MV-4-11 (cell line): ENCODE data around the gene ZBTB45.

Source experiments
- DNase-seq: peaks from one replicate; lab custom pipeline; 2025; lab: John Stamatoyannopoulos, UW

ZBTB45 gene

GRCh38 chr19:58519355-58520256 is at the start of gene ZBTB45:
Gene ZBTB45 (minus strand): TSS chr19:58519810. CDS start chr19:58517673, 2,137 bp downstream.
- DNase-seq, result peak; percentile 99

GRCh38 chr19:58568453-58569130 is 49.0 kb upstream of the ZBTB45 start:
- no peak for DNase-seq

- DNase-seq, result no peak
Measured at GRCh38 chr19:58566989-58567388, 47.4 kb upstream of the ZBTB45 start.

GRCh38 chr19:58563823-58564222 is 44.2 kb upstream of the ZBTB45 start:
- DNase-seq, result no peak

GRCh38 chr19:58563034-58563573 is 43.5 kb upstream of the ZBTB45 start:
- DNase-seq, result no peak

- DNase-seq, result no peak
Measured at GRCh38 chr19:58562122-58563033, 42.8 kb upstream of the ZBTB45 start.

- DNase-seq, result no peak
Measured at GRCh38 chr19:58561373-58562121, 41.9 kb upstream of the ZBTB45 start.

GRCh38 chr19:58560921-58561320 is 41.3 kb upstream of the ZBTB45 start:
- no peak for DNase-seq

DNA sequence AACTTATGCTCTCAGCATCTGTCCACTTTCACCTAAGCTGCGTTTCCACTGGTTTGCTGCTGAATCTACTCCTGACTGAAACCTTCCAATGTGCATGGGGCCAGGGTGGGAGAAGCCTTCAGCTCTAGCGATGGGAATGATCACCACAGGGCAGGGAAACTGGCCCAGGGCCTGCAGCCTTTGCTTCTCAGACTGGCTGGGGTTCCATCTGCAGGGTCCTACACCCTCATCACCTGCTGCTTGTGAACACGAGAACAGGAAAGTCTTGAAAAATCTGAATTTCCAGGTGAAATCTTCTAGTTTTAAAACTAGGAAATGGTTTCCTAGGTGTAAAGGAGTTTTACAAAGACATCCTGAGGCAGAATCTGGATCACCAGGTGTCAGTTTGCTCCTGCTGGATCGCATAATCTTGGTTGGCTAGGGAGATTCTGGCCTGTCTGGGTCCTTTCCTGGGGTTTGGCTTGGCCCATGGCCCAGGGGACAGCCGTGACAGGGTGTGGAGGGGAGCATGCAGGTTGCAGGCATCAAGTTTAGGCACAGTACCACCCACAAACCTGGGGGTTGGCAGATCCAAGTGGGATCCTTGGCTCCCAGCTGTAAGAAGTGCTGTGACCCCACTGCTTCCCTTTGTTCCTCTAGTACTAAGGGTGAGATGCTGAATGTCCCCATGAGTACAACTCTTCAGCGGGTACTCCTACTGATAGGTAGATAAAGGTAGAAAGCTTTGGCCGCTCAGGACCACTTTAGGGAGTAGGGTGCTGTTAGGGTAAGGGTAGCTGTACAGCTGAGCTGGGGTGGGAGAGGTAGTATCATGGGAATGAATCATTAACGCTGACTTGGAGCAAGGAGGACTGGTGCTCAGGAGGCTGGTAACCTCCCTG is 40.6 kb upstream of the ZBTB45 start:
- DNase-seq, result no peak

DNA sequence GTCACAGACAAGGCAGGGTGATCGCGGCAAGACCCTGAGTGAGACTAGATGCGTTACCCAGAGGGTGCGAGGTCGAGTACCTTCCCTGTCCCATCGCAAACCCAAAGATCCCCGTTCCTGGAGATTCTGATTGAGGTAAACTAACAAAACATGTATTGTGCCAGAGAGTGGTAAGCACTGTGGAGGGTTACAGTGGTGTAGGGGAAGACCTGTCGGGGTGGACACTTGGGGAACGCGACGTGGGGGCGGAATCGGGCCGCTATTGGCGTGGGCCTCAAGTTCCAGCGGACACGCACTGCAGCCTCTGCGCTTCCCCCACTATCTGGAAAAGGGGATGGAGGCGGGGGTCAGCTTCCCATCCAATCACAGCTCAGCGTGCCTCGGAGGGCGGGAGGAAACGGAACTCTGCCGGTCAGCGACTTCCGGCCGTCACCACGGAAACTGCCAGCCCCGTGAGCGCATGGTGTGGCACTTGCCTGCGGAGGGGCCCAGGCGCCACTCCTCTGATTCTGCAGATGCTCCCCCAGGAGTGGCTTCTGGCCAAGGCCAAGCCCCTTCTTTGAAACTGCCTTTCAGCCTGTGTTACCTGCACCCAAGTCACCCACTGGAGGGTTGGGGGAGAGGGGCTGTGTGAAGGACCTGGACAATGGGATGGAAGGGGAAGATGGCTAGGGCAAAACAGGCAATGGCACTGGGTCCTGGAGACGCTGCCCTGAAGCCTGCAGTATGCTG is 39.8 kb upstream of the ZBTB45 start:
- DNase-seq, result no peak

GRCh38 chr19:58558623-58559274 is 39.1 kb upstream of the ZBTB45 start:
- DNase-seq, result no peak

DNA sequence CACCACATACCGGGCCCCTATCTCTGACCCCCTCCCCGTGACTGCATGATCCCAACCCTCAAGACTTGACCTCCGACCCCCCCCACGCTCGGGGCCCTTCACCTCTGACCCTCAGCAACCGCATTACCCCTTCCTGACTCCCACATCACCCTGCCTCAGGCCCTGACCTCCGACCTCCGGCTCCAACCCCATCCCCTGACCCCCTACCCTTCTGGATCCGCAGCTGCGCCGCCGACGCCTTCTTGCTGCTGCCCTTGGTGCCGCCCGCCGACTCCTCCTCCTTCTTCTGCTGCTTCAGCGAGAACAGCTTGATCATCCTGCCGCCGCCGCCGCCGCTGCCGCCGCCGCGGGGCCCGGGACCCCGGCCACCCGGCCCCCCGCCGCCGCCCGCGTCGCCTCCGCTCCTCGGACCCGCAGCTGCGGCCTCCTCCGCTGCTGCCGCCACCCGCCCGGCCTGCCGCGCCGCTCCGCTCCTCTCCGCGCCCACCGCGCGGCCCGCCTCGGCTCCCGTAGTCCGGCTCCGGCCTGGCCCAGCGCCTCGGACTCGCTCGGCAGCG is 38.5 kb upstream of the ZBTB45 start, which contains the start of gene UBE2M:
TSS of gene UBE2M (minus strand) at position 546 of the 557 bp plus-strand sequence. CDS start at position 316, 230 bp downstream.
- no peak for DNase-seq

GRCh38 chr19:58557221-58558065 is 37.8 kb upstream of the ZBTB45 start:
- no peak for DNase-seq

GRCh38 chr19:58556622-58557220 is 37.1 kb upstream of the ZBTB45 start:
- no peak for DNase-seq

GRCh38 chr19:58555920-58556621 is 36.5 kb upstream of the ZBTB45 start:
- no peak for DNase-seq

DNA sequence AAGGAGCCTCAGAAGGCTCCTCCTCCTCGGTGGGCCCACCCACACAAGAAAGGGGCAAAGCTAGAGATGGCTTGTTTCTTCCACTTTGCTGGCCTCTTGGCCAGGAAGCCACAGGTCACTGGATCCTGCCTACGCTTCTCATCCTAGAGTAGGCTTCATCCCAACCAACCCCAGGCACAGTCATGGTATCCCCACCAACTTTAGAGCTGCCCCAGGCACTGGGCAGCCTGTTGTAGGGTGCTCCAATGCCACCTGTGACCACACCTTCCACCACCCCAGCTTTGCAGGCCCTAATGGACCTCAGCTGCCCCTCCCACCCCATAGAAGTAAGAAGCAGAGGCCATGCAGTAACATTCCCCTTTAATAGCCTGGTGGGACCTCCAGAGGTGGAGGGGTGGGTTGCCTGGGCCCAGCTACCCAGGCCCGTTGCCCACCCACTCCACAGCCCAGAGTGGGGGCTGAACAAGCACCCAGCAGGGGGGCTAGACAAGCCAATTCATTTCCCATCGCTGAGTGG is 35.8 kb upstream of the ZBTB45 start:
- no peak for DNase-seq
